Stimulated activated CD8-positive, alpha-beta memory T cell treated with anti-CD3 and anti-CD28 coated beads, Interleukin-4, amount 100 ng/mL, for 24 hours (primary cell): ENCODE data around the gene ALKBH1.
"Not testable (repeated sequence)": the region's sequence is repeated elsewhere in the genome, so short reads cannot be mapped to it uniquely, and the experiment has no call there.

Experiments used
- DNase-seq: peaks from one replicate; pipeline ENCODE4 v3.0.0-alpha.2; 2020; ENCODE audit warnings: low read depth

ALKBH1 gene

GRCh38 chr14:77673193-77673592 is 34.6 kb downstream of the ALKBH1 start:
- DNase-seq: no peak

GRCh38 chr14:77667331-77667730 is 40.5 kb downstream of the ALKBH1 start:
- DNase-seq: no peak

GRCh38 chr14:77663293-77663692 is 44.5 kb downstream of the ALKBH1 start:
- no peak for DNase-seq

GRCh38 chr14:77661562-77661961 is 46.3 kb downstream of the ALKBH1 start:
- not testable (repeated sequence) for DNase-seq

GRCh38 chr14:77660754-77661153 is 47.1 kb downstream of the ALKBH1 start:
- no peak for DNase-seq

GRCh38 chr14:77659831-77660230 is 48.0 kb downstream of the ALKBH1 start:
- no peak for DNase-seq

GRCh38 chr14:77657280-77657679 is 50.5 kb downstream of the ALKBH1 start:
- no peak for DNase-seq

- DNase-seq: no peak
Observed at GRCh38 chr14:77654001-77654441, 53.8 kb downstream of the ALKBH1 start.

GRCh38 chr14:77649326-77649725 is 58.5 kb downstream of the ALKBH1 start:
- no peak for DNase-seq

- DNase-seq: no peak
Observed at GRCh38 chr14:77648520-77649200, 59.2 kb downstream of the ALKBH1 start.

GRCh38 chr14:77647853-77648252 is 60.0 kb downstream of the ALKBH1 start:
- no peak for DNase-seq

- no peak for DNase-seq
Observed at GRCh38 chr14:77646907-77647306, 60.9 kb downstream of the ALKBH1 start.

GRCh38 chr14:77645520-77646230 is 62.1 kb downstream of the ALKBH1 start:
- DNase-seq: no peak

- DNase-seq: no peak
Observed at GRCh38 chr14:77642407-77642806, 65.4 kb downstream of the ALKBH1 start.

- DNase-seq: peak; percentile 52
Observed at GRCh38 chr14:77641534-77642341, 66.1 kb downstream of the ALKBH1 start.

- DNase-seq: no peak
Observed at GRCh38 chr14:77640756-77641533, 66.9 kb downstream of the ALKBH1 start.

GRCh38 chr14:77638771-77639171 is 69.1 kb downstream of the ALKBH1 start:
- DNase-seq: no peak

GRCh38 chr14:77635869-77636268 is 72.0 kb downstream of the ALKBH1 start:
- not testable (repeated sequence) for DNase-seq

- DNase-seq: not testable (repeated sequence)
Observed at GRCh38 chr14:77635466-77635865, 72.4 kb downstream of the ALKBH1 start.

GRCh38 chr14:77630111-77630510 is 77.7 kb downstream of the ALKBH1 start:
- DNase-seq: no peak

- DNase-seq: no peak
Observed at GRCh38 chr14:77625360-77625759, 82.5 kb downstream of the ALKBH1 start.

GRCh38 chr14:77623201-77623600 is 84.6 kb downstream of the ALKBH1 start:
- DNase-seq: no peak
